SK-MEL-5 (cell line): ENCODE data around the gene SLC17A9. TPM values are rescaled to one million over a fixed set of nuclear protein-coding genes. Genes with fewer than 3 reads are reported as not detected.
A peak's percentile ranks its signal among the peaks of the same experiment; 100 is the strongest.

Experiments used
- DNase-seq: peaks from one replicate; pipeline ENCODE4 v3.0.0-alpha.2; 2016; ENCODE audit warnings: low read depth, low spot score
- in situ Hi-C: cut with HindIII; loops from 2 replicates; pipeline ENCODE4 v1.10.0; 2016; ENCODE audit warnings: low sequenced_read_pairs, high pct_unique_total_duplicates, low pct_unique_long_range_greater_than_20kb
- total RNA-seq: library from RNA; depleted of rRNA; stranded (reverse); fragments of >200 nt; shearing (Covaris generic); gene quantifications from 2 replicates; pipeline ENCODE4 v1.2.3, GENCODE V29; 2014

Gene SLC17A9
- total RNA-seq, 1 experiment from 2014 or later: not detected

DNA sequence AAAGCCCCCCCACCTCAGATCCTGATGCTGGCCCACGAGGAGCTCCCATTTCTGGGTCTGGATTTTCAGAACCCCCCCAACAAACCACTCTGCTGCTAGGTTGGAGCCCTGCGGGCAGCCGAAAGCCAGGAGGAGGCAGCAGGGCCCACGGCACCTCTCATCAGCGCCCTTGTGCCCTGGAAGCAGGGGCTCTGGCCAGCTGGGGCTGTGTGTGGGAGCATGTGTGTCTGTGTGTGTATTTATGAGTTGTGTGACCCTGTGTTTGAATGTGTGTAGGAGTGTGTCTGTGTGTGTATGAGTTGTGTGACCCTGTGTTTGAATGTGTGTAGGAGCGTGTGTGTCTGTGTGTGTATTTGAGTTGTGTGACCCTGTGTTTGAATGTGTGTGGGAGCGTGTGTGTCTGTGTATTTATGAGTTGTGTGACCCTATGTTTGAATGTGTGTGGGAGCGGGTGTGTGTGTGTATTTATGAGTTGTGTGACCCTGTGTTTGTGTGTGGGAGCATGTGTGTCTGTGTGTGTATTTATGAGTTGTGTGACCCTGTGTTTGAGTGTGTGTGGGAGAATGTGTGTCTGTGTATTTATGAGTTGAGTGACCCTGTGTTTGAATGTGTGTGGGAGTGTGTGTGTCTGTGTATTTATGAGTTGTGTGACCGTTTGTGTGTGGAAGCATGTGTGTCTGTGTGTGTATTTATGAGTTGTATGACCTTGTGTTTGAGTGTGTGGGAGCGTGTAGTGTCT is 18.9 kb downstream of the SLC17A9 start:
- in situ Hi-C loops: no loop called here
- no peak for DNase-seq

GRCh38 chr20:62971950-62972844 is 19.7 kb downstream of the SLC17A9 start:
- DNase-seq: peak; percentile 84
- in situ Hi-C loops: no loop called here

DNA sequence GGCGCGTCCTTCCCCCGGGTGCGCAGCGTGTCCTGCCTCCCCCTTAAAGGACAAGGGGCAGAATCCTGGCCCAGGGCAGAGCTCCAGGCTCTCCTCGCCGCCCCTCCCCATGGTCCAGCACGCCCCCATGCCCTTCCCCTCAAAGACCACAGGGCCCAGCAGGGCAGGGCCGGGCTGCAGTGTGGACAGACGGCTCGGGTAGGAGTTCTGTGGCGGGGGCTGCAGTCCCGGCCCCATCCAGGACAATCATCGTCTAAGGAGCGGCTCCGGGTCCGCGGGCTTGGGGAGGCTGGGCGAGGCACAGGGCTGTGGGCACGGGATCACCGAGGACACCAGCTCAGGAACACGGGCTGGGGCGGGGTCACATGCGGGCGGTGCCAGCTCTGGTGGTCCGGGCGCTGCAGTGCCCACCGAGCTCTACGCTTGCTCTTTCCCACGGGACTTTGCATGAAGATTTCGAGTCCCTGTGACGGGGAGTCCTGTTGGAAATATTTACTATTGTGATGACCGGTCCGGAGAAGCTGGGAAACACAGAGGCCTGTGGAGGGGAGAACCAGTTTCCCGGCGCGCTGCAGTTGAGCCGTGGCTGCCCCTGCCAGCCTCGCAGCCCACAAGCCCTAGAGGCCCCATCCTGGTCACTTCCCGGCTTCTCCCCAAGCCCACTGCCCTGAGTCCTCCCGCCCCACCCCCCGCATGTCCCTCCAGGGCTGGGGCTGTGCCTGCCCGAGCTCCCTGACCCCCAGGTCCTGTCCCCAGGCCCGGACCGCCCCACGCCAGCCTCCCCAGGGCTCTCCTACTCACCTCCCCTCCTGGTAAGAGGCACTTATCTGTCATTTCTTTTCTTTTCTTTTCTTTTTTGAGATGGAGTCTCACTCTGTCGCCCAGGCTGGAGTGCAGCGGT is 20.6 kb downstream of the SLC17A9 start:
- in situ Hi-C loops: no loop called here

GRCh38 chr20:62975251-62975760 is 22.8 kb downstream of the SLC17A9 start:
- no peak for DNase-seq
- in situ Hi-C loops: no loop called here

More for the DNA sequence above, 20.6 kb downstream of the SLC17A9 start:
- no peak for DNase-seq

- in situ Hi-C loops: no loop called here
- DNase-seq: no peak
These were observed 23.5 kb downstream of the SLC17A9 start for GRCh38 chr20:62975812-62976508.

DNA sequence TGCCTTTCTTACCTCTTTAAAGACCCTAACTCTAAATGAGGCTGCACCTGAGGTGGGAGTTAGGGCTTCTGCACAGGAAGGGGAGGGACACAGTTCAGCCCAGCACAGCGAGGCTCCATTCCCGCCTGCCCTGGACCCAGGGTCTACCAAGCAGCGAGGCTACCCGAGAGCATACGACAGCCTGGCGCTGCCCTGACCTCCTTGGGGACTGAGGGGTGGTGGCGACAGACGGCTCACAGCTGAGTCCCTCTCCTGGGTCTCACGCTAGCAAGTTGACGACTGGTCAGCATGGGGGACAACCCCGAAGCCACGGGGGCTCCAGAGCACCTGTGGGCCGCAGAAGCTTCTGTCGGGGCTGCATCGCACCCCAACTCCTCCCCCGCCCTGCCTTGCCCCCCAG is 24.4 kb downstream of the SLC17A9 start:
- in situ Hi-C loops: no loop called here
- no peak for DNase-seq

GRCh38 chr20:62977613-62978560 is 25.4 kb downstream of the SLC17A9 start:
- DNase-seq: peak; percentile 63

GRCh38 chr20:62978561-62978943 is 26.0 kb downstream of the SLC17A9 start:
- no peak for DNase-seq
- in situ Hi-C loops: no loop called here

More at GRCh38 chr20:62977613-62978560, 25.4 kb downstream of the SLC17A9 start:
- in situ Hi-C loops: no loop called here

- in situ Hi-C loops: no loop called here
- DNase-seq: no peak
These were observed 26.8 kb downstream of the SLC17A9 start for GRCh38 chr20:62979310-62979709.

DNA sequence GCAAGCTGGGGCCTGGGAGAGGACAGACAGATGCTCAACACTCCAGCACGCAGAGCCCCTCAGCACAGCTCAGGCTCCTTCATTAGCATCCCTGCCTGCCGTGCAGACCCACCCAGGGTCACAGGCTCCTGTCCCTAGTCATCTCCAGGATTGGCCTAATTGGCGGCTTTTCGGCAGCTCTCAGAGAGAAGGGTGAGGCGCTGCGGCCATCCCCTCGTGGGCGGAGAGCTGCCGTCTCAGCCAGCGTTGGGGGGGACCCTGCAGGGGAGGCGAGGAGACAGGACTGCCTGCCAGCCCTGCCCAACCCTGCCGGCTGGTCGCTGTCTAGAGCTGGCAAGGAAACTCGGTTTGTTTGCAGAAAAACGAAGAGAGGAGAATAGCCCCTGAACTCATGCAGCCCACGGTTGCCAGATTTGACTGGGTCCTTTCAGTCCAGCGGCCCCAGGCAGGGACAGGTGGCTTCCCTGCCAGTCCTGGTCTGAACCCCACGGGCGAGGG is 27.4 kb downstream of the SLC17A9 start:
- DNase-seq: no peak
- in situ Hi-C loops: no loop called here

- in situ Hi-C loops: no loop called here
- DNase-seq: no peak
These were observed 28.0 kb downstream of the SLC17A9 start for GRCh38 chr20:62980380-62980960.

DNA sequence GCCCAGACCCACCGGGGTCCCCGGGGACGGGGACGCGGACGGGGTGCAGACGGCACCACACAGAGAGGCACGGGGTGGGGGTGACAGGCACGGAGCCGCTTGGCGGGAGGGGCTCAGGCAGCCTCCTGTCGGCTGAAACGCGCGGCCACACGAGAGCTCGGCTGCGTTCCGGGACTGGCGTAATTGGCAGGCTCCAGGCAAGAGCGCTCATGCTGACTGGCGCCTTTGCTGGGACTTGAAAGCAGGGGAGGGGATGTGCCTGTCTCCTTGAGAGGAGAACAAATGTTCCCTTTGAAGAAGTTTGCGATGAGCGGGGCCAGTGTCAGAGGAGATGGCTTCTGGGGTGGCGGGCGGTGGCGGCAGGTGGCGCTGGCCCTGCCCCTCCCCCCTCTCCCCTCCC is 28.5 kb downstream of the SLC17A9 start:
- in situ Hi-C loops: no loop called here
- DNase-seq: peak; percentile 18

- in situ Hi-C loops: no loop called here
- DNase-seq: no peak
These were observed 29.9 kb downstream of the SLC17A9 start for GRCh38 chr20:62982124-62983075.

DNA sequence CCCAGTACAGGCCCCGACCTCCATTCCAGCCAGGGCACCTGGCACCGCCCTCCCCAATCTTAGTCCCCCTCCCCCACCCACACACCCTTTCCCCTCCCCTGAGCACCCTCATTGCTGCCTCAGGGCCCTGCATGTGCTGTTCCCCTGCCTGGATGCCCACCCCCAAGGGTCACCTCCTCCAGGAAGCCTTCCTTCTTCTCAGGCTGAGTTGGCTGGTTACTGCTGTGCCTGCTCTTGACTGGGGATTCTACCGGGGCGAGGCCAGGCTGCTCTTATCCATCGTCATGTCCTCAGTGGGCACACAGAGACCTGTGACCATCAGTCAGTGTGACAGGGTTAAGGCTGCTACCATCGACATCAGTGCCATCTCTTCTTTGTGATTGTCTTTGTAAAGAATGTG is 30.7 kb downstream of the SLC17A9 start:
- in situ Hi-C loops: no loop called here
- DNase-seq: no peak
